NT2/D1 (cell line): ENCODE measurements around the gene FYCO1.

Source experiments
- YY1 ChIP-seq: IDR thresholded peaks from 2 replicates; pipeline ENCODE4 v1.6.1; 2011; ENCODE audit not compliant: insufficient read length, insufficient read depth
- ZNF274 ChIP-seq: IDR thresholded peaks from 2 replicates; pipeline ENCODE4 v1.6.1; 2011; ENCODE audit warnings: mild to moderate bottlenecking, low read depth, low read length

GRCh38 chr3:45917146-45917898 lies 78.3 kb downstream of the FYCO1 start:
- TF ChIP-seq YY1 (no peak), ZNF274 (no peak)
